IMR-90 (cell line): ENCODE measurements around the gene TCP11.

Source experiments
- CEBPB ChIP-seq: IDR thresholded peaks from 2 replicates; pipeline ENCODE4 v1.6.1; 2012; ENCODE audit warnings: low read depth, low read length, improper control_type of control experiment
- CHD1 ChIP-seq: IDR thresholded peaks from 2 replicates; pipeline ENCODE4 v1.6.1; 2012; ENCODE audit warnings: low read depth, low read length, improper control_type of control experiment
- CTCF ChIP-seq: conservative IDR thresholded peaks from 2 replicates; pipeline ENCODE4 v1.5.1; 2012; ENCODE audit warnings: mild to moderate bottlenecking, low read depth, low read length, improper control_type of control experiment
- ELK1 ChIP-seq: fragments of 150-350 bp; IDR thresholded peaks from 2 replicates; pipeline ENCODE4 v1.6.1; 2016; ENCODE audit warnings: low read depth, mild to moderate bottlenecking, low read length, moderate library complexity, borderline replicate concordance
- MAFK ChIP-seq: IDR thresholded peaks from 2 replicates; pipeline ENCODE4 v1.6.1; 2012; ENCODE audit warnings: low read depth, low read length, improper control_type of control experiment
- MAZ ChIP-seq: IDR thresholded peaks from 2 replicates; pipeline ENCODE4 v1.6.1; 2012; ENCODE audit warnings: low read depth, mild to moderate bottlenecking, low read length, improper control_type of control experiment, moderate library complexity, borderline replicate concordance
- MXI1 ChIP-seq: IDR thresholded peaks from 2 replicates; pipeline ENCODE4 v1.6.1; 2012; ENCODE audit warnings: low read depth, mild to moderate bottlenecking, low read length, moderate library complexity, borderline replicate concordance
- NFE2L2 ChIP-seq: fragments of 150-350 bp; IDR thresholded peaks from 2 replicates; pipeline ENCODE4 v1.6.1; 2016; ENCODE audit warnings: low read depth, mild to moderate bottlenecking, low read length
- POLR2A ChIP-seq: IDR thresholded peaks from 2 replicates; pipeline ENCODE4 v1.6.1; 2012; ENCODE audit warnings: mild to moderate bottlenecking, low read depth, low read length
- RAD21 ChIP-seq: IDR thresholded peaks from 2 replicates; pipeline ENCODE4 v1.6.1; 2012; ENCODE audit warnings: low read length, improper control_type of control experiment
- RCOR1 ChIP-seq: IDR thresholded peaks from 2 replicates; pipeline ENCODE4 v1.6.1; 2012; ENCODE audit warnings: mild to moderate bottlenecking, low read length, improper control_type of control experiment; ENCODE audit not compliant: insufficient replicate concordance
- RFX5 ChIP-seq: IDR thresholded peaks from 2 replicates; pipeline ENCODE4 v1.8.0; 2012; ENCODE audit warnings: low read depth, mild to moderate bottlenecking, low read length, moderate library complexity
- SMC3 ChIP-seq: fragments of 150-350 bp; IDR thresholded peaks from 2 replicates; pipeline ENCODE4 v1.6.1; 2016; ENCODE audit warnings: low read depth, mild to moderate bottlenecking, antibody characterized with exemption, low read length, moderate library complexity
- USF2 ChIP-seq: fragments of 150-350 bp; IDR thresholded peaks from 2 replicates; pipeline ENCODE4 v1.6.1; 2017; ENCODE audit warnings: mild to moderate bottlenecking, antibody characterized with exemption, low read length, low read depth

- no peak for TF ChIP-seq CTCF
- TF ChIP-seq SMC3, result no peak
- TF ChIP-seq POLR2A, result no peak
- TF ChIP-seq CHD1, result no peak
- TF ChIP-seq RFX5, result no peak
- no peak for TF ChIP-seq RCOR1
- TF ChIP-seq MXI1, result no peak
- no peak for TF ChIP-seq ELK1
- TF ChIP-seq RAD21, result no peak
- no peak for TF ChIP-seq USF2
- TF ChIP-seq MAFK, result no peak
- TF ChIP-seq MAZ, result no peak
- peak; percentile 74 for TF ChIP-seq CEBPB
- TF ChIP-seq NFE2L2, result no peak
These were observed 44.2 kb upstream of the TCP11 start for GRCh38 chr6:35185302-35185681.
